DND-41 (cell line): ENCODE results near the gene SRPRB.

Experiments used
- CTCF ChIP-seq: IDR thresholded peaks from 2 replicates; pipeline ENCODE4 v1.5.1; 2012; ENCODE audit warnings: borderline replicate concordance, low read length, moderate library complexity, mild to moderate bottlenecking; ENCODE audit not compliant: poor library complexity, severe bottlenecking; ENCODE audit errors: extremely low read depth
- EZH2 ChIP-seq: IDR thresholded peaks from 3 replicates; pipeline ENCODE4 v1.6.1; 2012; ENCODE audit warnings: borderline replicate concordance, low read depth, mild to moderate bottlenecking, moderate library complexity, low read length, inconsistent platforms; ENCODE audit not compliant: severe bottlenecking

GRCh38 chr3:133783762-133784161, 21.9 kb upstream of the SRPRB start:
- TF ChIP-seq CTCF (no peak), EZH2 (no peak)
